Left renal pelvis (tissue), 4 donors: ENCODE data around the gene PIBF1. TPM values are rescaled to one million over a fixed set of nuclear protein-coding genes. Genes with fewer than 3 reads are reported as not detected.
"Not testable (repeated sequence)": the region's sequence is repeated elsewhere in the genome, so short reads cannot be mapped to it uniquely, and the experiment has no call there.

Experiments
- DNase-seq, 4 donors: peaks; one replicate each; pipeline ENCODE4 v3.0.0-alpha.2; 2013; ENCODE audit warnings: low read depth in 4 of 4, low spot score in 3 of 4
- polyA plus RNA-seq, 4 donors: library from polyadenylated mRNA; unstranded; fragments of 120-200 nt; gene quantifications; one replicate each; pipeline ENCODE4 v1.2.1, GENCODE V29; 2013; ENCODE audit not compliant: insufficient read length in 4 of 4

PIBF1 gene
- polyA plus RNA-seq, 4 donors = 38.8 to 48.6 (median 44.7) TPM

GRCh38 chr13:72820156-72820897 lies 38.4 kb downstream of the PIBF1 start:
- no peak for DNase-seq

DNA sequence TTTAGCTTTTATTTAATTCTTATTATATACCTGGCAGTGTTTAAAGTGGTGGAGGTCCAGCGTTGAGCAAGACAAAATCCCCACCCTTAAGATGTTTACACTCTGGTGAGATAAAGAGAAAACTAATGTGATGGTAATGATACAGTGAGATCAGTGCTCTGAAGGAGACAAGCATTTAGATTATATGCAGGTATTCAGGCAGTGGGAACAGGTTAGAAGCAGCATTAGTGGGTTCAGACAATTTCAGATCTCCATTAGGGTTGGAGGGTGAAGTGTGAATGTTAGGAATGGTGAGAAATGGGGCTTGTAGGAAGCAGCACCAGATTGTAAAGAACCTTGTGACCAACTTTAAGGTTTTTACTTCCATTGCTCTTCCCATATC lies 39.0 kb downstream of the PIBF1 start:
- no peak for DNase-seq

- no peak for DNase-seq
Measured at GRCh38 chr13:72823081-72823480, 41.1 kb downstream of the PIBF1 start.

- no peak for DNase-seq
Measured at GRCh38 chr13:72823724-72824123, 41.8 kb downstream of the PIBF1 start.

GRCh38 chr13:72834601-72835000 lies 52.7 kb downstream of the PIBF1 start:
- DNase-seq = no peak

GRCh38 chr13:72839831-72840426 lies 58.0 kb downstream of the PIBF1 start:
- peak in 1 of 4 donors; percentile 6 for DNase-seq

- no peak for DNase-seq
Measured at GRCh38 chr13:72842991-72843390, 61.1 kb downstream of the PIBF1 start.

- not testable (repeated sequence) for DNase-seq
Measured at GRCh38 chr13:72845148-72845547, 63.2 kb downstream of the PIBF1 start.

DNA sequence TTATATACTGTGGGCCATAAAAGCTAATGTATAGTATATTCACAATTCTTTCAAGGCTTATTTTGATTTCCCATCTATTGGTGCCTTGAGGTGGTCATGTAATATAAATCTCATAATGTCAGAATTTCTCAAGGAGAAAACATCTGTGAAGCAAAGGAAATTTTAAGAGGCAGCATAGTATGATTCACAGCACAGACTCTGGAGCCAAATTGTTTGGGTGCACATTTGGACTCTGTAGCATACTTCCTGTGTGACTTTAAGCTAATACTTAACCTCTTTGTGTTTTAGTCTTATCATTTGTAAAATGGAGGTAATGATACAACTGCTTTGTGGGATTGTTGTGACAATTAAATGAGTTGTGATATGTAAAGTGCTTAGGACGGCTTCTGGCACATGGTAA lies 67.6 kb downstream of the PIBF1 start:
- DNase-seq = no peak

- peak in 1 of 4 donors; percentile 22 for DNase-seq
Measured at GRCh38 chr13:72850959-72851677, 69.2 kb downstream of the PIBF1 start.

DNA sequence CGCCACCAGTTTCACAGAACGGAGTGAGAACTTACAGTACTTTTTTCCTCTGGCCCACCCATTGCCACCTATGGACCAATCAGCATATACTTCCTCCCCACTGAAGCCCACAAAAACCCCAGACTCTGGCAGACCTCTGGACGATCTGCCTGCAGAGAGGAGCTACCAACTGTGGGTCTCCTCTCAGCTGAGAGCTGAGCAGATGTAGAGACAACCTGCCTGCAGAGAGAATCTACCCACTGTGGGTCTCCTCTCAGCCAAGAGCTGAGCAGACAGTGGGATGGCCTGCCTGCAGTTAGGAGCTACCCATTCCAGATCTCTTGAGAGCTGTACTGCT lies 69.7 kb downstream of the PIBF1 start:
- DNase-seq = no peak

DNA sequence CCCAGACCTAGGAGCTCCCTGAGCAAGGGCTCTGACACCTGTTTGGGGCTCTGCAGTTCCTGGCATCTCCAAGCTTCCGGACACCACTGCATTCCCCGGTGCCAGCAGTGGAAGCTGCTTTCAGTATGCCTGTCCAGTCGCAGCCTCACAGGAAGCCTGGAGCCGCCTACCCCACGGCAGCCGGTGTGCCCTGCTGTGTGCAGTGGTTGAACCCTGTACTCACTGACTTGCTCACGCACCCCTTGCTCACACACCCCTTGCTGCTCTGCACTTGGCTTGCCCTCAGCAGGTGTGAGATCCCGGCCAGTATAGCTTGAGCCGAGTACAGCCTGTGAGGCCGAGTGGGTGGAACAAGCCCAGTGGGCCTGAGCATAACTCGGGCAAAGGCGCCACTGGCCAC lies 70.3 kb downstream of the PIBF1 start:
- no peak for DNase-seq

DNA sequence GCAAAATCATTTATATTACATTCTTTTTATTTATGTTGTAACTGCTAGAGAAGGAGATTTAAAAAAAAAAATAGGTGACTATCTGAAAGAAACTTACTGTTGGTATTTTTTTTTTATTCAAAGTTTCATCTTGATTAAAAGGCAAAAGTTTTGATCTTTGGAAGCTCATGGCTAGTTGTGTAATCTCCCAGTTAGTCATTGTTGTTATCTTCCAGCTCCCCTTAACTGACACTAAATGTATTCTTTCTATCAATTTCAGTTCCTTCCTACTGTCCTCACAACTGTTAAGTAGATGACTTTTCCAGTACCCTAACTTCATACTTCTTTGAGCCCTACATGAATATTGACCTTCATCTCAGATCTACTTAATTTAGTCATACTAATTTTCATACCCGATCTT lies 71.1 kb downstream of the PIBF1 start:
- no peak for DNase-seq

GRCh38 chr13:72864142-72865011 lies 82.4 kb downstream of the PIBF1 start:
- DNase-seq = no peak

DNA sequence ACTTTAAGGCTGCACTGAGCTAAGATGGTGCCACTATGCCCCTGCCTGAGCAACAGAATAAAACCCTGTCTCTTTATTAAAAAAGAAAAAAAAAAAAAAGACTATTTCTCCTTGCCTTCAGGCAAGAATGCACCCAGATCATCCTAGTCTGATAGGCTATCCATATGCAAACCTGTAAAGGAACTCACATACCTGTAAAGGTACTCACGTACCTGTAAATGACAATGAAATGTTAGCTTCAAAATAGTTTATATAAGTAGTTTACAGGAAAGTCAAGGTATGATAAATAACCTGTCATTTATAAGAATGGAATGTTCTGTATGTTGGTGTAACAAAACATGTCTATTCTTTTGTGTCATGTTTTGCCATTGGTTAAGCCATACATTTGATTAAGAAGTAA lies 86.3 kb downstream of the PIBF1 start:
- DNase-seq = no peak

DNA sequence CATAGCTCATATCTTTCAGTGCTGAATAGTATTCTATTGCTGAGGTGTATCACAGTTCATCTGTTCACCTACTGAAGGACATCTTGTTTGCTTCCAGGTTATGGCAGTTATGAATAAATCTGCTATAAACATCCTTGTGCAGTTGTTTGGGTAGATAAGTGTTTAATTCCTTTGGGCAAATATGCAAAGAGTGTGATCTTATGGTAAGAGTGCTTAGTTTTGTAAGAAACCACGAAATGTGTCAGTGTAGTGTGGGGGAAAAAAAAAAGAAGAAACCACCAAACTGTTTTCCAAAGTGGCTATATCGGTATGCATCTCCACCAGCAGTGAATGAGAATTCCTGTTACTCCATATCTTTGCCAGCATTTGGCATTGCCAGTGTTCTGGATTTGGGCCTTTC lies 93.3 kb downstream of the PIBF1 start:
- no peak for DNase-seq

DNA sequence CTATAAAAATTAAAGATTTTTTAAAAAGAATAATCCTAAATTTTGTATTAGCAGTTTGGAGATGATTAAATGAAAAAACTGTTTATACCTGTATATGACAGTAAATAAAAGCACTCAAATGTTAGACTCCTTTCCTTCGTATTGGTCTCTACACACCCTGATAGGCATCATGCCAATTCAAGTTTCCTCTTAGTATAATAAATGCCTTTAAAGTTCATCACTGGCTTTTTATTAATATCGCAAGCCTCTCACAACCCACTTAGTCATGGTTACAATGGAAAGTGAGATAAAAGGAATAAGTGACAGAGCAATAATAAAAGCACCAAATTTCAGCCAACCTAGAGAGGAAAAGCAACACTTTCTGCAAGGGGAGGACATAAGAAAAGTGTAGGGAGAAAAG lies 102.2 kb downstream of the PIBF1 start:
- DNase-seq = no peak

DNA sequence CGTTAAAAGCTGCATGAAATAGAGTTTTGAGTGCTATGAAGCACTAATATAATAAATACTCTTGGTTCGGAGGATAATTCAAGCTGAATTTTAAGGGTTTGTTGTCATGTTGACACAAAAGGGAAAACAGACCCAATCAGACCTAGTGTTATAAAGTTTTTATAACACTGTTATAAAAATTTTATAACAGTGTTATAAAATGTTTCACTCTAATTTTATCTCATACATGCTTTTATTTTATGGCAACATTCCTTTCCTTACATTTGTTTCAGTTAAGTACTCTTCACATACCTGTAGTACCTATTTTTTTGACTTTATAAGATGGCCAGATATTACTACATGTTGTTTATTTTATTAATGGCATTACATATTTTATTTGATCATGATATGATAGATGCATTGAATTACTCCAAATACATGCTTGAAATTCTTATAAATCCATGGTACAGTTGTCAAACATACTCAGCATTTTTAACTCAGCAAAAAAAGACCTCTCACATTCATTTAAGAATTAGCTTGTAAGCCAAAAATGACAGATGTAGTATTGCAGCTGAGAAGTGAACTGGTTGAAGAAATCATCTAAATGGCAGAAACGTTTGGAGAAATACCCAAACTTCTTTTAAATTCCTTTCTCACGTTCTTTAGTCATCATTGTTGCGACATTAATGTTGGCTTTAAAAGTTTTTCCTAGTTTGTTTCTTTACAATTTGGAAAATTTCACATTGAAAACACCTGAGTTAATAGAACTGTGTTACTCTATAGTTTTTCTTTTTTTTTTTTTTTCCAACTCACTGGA lies 104.5 kb downstream of the PIBF1 start:
- no peak for DNase-seq

DNA sequence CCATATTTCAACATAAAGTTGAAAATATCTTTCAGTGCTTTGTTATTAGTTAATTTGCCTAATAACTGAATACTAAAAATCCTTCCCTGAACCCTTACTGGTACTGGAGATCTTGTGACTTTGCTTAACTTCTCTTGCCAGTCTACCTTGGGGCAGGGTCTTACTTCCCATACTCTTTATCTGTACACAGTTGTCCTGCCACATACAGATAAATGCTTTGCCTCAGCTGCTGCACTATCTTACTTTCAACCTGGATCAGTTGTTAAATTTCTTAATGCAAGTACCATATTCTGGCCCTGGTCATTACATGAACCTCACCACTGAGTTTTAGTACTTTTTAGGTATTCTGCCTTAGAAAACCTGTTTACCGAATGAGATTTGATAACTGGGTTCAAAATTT lies 107.6 kb downstream of the PIBF1 start:
- DNase-seq = no peak

GRCh38 chr13:72890546-72890945 lies 108.6 kb downstream of the PIBF1 start:
- no peak for DNase-seq
